Measurements from ENCODE around the gene CT47A1.
"Not testable (repeated sequence)": the region's sequence is repeated elsewhere in the genome, so short reads cannot be mapped to it uniquely, and the experiment has no call there.

The CT47A1 gene

GRCh38 chrX:120985660-120986059 lies at the start of gene CT47A1:
Gene CT47A1 (minus strand): TSS chrX:120985760. CDS start chrX:120985529, 231 bp downstream.
- DNase-seq: not testable (repeated sequence)

- no peak for DNase-seq
These were observed 47.0 kb upstream of the CT47A1 start for GRCh38 chrX:121032531-121032930.

GRCh38 chrX:121030083-121030482 lies 44.5 kb upstream of the CT47A1 start:
- DNase-seq: no peak

- DNase-seq: no peak
These were observed 42.9 kb upstream of the CT47A1 start for GRCh38 chrX:121028419-121028818.

- DNase-seq: no peak
These were observed 29.3 kb upstream of the CT47A1 start for GRCh38 chrX:121014826-121015225.

- no peak for DNase-seq
These were observed 28.4 kb upstream of the CT47A1 start for GRCh38 chrX:121013897-121014455.

- no peak for DNase-seq
These were observed 25.7 kb upstream of the CT47A1 start for GRCh38 chrX:121011254-121011653.

GRCh38 chrX:121010218-121010617 lies 24.7 kb upstream of the CT47A1 start:
- DNase-seq: no peak

GRCh38 chrX:121009764-121010163 lies 24.2 kb upstream of the CT47A1 start:
- no peak for DNase-seq

GRCh38 chrX:121008920-121009319 lies 23.4 kb upstream of the CT47A1 start:
- DNase-seq: no peak

- DNase-seq: no peak
These were observed 15.0 kb upstream of the CT47A1 start for GRCh38 chrX:121000589-121000988.

- DNase-seq: no peak
These were observed 13.9 kb upstream of the CT47A1 start for GRCh38 chrX:120999413-120999812.

GRCh38 chrX:120956500-120956899 lies 29.1 kb downstream of the CT47A1 start, which contains the start of gene CT47A7:
Gene CT47A7 (minus strand): TSS chrX:120956600. CDS start chrX:120956345, 255 bp downstream.
- not testable (repeated sequence) for DNase-seq

Measured in T1000 (cell line).